Stimulated activated CD4-positive, alpha-beta T cell treated with anti-CD3 and anti-CD28 coated beads, Interleukin-4, amount 100 ng/mL, for 24 hours (primary cell): ENCODE data around the gene PIGT.

Source experiments
- DNase-seq: peaks from one replicate; pipeline ENCODE4 v3.0.0-alpha.2; 2020

PIGT gene

DNA sequence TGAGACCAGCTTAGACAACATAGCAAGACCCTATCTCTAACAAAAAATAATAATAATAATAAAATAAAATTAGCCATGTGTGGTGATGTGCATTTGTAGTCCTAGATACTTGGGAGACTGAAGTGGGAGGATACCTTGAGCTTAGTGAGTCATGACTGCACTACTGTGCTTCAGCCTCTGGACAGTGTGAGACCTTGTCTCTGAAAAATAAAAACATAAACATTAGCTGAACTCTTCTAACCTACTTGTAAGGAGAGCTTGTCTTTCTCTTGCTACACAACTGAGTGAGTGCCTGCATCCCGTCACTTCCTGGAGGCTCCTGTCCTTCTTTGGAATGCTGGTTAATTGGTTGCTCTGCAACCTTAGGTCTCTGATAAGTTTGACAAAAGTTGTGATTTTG, 13.0 kb upstream of the PIGT start:
- DNase-seq: no peak

DNA sequence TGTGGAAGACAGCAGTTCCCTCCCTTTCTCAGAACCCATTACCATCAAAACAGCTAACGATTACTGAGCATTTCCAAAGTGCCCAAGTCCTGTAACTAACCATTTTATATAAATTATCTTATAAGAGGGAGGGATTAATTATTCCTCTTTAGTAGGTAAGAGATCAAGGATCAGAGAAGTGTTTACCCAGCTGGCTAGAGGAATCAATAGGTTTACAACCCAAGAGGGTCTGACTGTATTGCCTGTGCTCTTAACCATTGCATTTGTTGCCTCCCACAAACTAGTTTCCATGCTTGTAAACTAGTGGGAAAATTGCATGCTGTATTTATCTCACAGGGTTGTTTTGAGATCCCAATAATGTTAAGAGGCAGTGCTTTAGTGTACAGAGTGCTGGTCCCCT, 11.5 kb upstream of the PIGT start:
- DNase-seq: no peak

DNA sequence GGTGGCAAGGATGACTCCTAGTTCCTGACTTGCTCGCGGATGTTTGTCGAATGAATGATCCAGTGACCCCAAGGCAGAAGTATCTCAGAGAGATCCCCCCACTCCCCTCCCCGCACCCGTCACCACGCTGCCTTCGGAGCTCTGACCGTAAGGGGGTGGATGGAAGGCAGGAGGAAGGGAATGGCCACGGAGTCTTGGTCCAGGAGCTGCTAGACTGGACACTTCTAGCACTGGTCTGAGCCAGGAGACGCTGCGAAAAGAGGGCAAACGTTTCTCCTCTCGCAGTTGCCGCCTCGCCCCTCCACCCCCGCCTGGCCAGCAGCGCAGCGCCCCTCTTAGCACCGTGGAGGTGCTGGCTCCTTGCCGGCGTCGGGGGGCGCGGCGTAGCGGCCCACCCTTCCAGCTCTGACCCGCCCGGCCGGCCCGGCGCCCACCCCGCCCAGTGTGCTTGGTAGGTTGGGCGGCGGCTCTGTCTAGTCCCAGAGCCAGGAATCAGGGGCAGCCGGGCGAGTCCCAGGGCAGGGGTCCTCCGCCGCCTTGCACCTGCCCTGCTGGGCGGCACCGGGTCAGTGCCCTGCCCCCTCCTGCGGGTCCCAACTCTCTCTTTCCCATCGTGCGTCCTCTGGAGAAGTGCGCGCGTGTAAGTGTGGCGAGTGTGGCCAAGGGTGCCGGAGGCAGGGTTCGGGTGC, 10.2 kb upstream of the PIGT start:
- DNase-seq: no peak

DNA sequence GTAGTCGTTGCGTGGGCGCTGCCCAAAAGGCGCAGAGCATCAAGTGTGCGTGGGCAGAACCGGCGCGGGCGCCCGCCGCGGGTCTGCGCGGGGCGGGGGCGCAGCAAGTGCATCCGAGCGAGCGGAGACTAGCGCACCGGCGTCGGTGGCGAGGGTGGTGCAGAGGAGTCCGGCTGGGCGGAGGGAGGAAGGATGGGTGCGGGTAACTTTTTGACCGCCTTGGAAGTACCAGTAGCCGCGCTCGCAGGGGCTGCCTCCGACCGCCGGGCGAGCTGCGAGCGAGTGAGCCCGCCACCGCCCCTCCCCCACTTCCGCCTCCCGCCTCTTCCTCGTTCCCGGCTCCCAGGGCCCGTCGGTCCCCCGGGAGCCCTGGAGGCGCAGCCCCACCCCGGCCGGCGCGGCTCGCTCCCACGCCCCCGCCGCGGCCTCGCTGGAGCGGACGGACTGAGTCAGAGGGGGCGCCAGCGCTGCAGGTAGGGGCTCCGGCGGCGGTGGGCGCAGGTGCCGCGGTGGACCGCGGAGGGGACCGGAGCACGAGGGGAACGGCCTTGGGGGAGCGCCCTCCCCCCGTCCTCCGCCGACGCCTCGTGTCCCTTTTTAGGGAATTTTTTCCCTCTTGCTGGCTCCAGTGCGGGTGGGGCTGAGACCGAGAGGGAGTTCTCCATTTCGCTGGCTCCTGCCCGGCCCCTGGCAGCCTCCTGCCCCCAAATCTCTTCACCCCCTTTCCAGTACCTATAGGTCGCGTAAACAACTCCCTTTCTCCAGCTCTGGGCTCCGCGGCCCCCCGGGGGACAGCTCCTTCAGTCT, 9.5 kb upstream of the PIGT start:
- DNase-seq: peak; percentile 32

DNA sequence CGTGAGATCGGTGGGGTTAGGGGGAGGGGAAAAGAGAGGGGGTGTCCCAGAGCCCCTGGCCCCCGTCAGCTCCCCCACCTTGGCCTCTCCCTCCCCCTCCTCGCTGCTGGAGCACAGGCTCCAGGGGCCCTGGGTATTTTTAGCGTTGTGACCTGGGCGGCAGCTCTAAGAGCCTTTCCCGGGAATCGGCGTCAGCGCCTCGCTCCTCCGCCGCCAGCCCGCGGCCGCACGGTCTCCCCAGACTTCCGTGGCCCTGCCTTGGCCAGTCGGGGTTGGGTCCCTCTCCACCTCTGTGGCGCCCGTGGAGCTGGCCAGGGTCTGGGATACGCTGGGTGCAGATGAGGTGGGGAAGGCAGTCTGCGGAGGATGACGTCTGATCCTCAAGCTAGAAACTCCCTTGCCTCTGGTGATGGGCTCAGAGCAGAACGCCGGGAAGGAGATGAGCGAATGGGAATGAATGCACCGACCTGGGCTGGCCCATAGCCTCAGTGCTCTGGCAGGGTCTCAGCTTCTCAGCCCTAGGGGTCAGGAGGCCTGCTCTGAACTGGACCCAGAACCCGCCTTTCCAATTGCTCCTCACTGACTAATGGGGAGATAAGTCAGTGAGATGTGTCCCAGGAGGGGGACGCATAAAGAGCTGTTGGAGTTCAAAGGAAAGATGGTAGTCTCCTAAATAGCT, 8.7 kb upstream of the PIGT start:
- no peak for DNase-seq

DNA sequence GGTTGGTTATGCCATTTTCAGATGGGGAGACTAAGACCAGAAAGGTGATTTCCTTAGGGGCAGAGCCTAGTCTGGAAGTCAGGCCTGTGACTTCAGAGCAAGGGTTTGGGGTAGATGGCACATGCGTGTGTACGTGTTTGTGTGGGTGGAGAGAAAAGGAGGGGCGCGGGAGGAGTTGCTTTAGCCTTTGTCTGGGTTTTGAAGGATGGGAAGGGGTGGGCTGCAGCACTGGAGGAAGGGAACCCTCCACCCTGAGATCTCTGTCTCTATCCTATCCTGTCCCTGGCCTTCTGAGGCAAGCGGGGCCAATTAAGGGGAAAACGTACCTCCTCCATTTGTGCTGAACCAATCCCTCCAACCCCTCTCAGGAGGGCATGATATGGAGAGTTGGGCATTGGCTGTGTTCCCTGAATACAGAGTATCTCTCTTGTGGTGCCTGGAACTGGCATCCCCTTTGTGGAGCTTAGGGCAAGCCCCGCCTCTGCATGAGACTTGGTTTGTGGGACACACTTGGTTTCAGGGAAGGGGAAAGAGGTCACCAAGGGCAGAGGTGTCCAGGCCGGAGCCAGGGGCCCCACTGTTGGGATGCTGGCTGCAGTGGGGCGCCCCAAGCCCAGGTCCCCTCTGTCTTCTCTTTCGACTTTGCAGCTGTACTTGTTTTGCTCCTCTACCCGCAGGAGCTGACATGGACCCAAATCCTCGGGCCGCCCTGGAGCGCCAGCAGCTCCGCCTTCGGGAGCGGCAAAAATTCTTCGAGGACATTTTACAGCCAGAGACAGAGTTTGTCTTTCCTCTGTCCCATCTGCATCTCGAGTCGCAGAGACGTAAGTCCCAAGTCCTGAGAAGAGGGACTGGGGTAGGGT, 7.9 kb upstream of the PIGT start, which contains the start of gene DBNDD2:
Gene DBNDD2, plus strand, starts transcription at position 507 of the 863 bp plus-strand sequence. Its CDS starts 179 bp downstream, at position 686.
- no peak for DNase-seq

DNA sequence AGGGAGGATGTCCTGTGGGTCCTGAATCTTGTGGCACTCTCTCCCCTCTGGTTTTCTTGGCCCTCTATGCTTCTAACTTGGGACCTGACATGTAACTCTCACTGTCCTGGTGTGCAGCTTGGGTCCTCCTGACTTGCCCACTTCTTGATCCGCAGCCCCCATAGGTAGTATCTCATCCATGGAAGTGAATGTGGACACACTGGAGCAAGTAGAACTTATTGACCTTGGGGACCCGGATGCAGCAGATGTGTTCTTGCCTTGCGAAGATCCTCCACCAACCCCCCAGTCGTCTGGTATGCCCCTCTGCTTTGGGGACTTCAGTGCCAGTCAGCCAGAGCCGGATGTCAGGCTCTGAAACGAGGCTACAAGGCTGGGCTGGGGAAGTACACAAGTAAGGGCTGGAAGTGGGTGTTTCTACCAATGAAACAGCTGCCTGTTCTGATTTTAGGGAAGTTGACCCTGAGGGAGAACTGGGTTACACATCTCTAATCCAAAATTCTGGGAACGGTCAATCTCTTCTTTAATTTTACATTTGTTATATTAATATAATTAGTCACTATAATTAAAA, 7.2 kb upstream of the PIGT start:
- no peak for DNase-seq

DNA sequence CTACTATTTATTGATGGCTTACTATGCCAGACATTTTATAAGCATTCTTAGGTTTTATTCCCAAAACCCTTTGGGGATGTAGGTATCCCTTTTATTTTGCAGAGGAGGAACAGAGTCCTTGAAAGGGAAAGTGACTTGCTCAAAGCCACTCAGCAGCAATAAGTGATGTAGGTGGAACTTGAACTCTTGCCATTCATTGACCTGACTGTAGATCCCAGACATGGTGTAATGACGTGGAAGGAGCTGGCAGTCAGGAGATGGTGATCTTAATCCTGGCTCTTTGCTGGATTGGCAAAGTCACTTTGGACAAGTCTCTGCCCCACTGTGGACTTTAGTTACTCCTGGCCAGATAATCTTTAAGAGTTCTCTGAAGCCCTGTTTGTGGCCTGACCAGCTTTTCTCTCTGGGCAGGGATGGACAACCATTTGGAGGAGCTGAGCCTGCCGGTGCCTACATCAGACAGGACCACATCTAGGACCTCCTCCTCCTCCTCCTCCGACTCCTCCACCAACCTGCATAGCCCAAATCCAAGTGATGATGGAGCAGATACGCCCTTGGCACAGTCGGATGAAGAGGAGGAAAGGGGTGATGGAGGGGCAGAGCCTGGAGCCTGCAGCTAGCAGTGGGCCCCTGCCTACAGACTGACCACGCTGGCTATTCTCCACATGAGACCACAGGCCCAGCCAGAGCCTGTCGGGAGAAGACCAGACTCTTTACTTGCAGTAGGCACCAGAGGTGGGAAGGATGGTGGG, 6.2 kb upstream of the PIGT start:
- DNase-seq: no peak

DNA sequence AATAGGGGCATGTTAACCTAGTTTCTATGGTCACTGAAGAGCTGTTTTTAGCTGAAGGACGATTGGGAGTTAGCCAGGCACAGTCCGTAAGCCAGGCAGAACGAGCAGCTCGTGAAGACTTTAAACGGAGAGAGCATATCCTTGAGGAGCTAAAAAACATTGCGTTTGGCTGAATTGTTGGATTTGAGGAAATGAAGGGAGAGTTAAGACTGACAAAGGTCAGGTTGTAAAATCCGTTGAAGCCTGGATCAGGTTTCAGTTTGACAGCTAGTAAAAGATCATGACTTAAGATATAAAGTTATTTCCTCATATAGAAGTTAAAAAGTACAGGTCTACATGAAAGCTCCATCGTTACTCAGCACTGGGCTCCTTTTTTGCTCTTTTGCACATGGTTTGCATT, 5.1 kb upstream of the PIGT start:
- DNase-seq: no peak

DNA sequence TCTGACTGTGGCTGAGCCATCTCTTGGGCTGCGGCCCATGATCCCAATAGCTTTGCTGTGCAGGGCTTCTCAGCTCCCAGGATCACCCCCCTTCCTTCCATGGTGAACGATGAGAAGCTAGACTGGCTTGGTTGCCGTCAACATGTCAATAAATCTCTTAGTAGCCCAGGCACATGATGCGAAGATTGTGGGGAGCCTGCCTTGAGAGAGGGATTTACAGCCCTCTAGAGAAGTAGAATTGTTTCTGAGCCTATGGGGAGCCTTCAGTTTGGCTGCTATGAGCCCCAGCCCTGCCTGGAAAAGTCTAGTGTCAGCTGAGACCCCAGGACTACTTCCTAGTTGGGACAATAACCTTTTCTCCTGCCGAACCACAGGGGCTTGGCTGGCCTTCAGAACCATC, 3.3 kb upstream of the PIGT start:
- DNase-seq: no peak

DNA sequence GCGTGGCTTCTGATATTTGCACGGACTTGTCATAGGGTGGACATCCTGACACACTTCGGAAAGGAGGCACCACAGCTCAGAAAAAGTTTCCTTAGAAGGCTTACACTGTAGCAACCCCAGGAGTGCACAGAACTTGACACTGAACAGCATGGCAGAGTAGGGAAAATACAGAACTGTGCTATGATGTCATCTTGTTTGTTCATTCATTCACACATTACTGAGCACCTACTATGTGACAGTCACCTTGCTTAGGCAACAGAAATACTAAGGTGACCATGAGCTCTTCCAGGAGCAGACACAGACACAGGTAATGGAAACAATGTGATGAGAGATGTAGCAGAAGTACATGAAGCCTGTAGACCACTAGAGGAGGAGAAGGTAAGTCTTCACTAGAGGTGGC, 2.5 kb upstream of the PIGT start:
- DNase-seq: no peak

DNA sequence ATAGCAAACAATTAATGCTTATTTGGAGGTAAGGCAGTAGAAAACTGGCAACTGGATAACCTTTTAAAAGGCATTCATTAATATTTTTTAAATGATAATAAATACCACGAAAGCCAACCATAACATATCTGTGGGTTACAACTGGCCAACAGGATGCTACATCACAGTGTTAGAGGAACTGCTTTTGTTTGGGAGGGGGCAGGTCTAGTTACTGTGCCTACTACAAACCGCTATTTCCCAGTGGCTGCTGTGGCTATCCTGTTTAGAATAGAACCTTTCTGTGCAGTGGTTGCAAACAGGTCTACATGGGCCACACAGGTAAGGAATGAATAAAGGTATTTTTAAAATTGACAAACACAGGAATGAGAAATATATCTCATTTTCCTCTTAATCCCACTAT, 976 bp downstream of the PIGT start:
- DNase-seq: no peak

DNA sequence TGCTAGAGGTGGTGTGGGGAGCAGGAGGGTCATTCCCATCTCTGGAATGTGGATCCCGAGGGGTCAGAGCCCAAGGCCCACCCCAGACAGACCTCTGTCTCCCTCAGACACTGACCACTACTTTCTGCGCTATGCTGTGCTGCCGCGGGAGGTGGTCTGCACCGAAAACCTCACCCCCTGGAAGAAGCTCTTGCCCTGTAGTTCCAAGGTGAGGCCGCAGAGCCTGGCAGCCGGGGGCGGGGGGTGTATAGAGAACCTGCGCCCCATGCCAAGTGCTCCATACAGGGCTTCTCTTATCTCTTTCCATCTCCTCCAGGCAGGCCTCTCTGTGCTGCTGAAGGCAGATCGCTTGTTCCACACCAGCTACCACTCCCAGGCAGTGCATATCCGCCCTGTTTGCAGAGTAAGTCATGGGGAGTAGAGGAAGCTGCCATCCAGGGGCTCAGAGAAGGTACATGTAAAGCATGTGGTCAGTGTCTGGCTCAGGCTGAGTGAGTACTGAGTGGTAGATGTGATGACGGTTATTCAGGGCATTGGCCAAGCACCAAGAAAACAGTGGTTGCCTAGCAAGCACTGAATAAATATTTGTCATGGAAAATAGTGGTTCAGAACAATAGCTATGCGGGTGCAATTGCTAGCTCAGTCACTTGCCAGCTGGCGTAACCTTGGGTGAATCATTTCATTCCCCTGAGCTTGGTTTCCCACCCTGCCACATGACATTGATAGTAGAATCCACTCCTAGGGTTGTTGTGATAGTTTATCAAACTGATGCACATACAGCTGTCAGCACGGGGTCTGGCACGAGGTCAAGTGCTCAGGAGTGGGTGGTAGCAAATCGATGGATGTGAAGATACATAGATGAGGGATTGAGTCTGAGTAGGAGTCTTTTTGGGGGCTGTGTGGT, 3.5 kb downstream of the PIGT start:
- DNase-seq: peak; percentile 36

DNA sequence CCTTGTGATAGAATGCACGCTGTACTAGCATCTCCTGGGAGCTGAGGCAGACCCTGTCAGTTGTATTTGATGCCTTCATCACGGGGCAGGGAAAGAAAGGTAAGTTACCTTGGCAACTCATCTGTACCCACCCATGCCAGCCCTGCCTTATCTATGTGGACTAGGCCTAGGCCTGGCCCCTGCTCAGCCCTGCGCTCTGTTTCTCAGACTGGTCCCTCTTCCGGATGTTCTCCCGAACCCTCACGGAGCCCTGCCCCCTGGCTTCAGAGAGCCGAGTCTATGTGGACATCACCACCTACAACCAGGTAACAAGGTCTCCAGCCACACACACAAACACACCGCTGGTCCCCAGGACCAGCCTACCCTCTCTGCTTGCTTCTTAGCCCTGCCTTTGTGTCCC, 4.2 kb downstream of the PIGT start:
- DNase-seq: no peak

DNA sequence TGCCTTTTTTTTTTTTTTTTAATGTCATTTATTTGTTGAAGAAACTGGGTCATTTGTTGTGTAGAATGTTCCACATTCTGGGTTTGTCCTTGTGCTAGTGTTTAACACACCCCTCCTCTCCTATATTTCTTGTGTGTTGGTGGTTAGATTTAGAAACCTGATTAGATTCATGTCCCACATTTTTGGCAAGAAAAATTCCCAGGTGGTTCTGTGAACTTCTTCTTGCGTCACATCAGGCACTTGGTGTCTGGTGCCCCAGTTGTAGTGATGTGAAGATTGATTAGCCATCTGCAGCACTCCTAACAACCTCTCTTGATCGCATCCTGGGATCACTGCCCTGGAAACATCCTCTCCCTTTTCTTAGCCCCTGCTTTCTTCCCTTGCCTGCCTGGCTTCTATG, 7.8 kb downstream of the PIGT start:
- DNase-seq: no peak

DNA sequence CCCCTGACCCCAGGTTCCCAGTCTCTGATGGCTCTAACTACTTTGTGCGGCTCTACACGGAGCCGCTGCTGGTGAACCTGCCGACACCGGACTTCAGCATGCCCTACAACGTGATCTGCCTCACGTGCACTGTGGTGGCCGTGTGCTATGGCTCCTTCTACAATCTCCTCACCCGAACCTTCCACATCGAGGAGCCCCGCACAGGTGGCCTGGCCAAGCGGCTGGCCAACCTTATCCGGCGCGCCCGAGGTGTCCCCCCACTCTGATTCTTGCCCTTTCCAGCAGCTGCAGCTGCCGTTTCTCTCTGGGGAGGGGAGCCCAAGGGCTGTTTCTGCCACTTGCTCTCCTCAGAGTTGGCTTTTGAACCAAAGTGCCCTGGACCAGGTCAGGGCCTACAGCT, 9.6 kb downstream of the PIGT start:
- DNase-seq: no peak

DNA sequence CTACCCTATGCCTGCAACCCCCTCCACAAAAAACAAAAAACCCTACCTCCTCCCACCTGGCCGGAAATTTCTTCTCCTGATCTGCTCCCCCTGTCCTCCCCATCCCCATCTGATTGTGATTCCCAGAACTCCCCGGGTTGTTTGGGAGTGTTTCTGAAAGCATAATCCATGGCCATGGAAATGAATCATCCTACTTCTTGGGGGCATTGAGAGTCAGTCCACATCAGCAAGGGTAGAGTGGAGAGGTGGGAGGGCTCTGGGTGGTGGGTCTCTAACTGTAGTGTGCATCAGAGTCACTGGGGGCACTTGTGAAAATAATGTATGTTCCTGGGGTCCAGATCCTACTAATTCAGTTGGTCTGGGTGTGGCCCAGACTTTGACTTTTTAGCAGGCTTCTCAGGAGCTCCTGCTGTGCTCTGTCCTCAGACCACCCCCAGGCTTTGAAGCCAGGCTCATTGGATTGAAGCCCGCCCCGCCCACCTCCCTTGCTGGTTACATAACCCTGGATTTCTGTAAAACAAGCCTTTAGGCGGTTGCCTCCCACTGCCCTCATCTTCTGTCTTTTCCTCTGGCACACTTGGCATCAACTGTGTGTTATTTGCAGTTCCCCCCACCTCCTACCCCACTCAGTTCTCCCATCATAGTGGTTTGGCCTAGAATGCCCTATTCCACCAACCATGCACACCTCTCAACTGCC, 10.5 kb downstream of the PIGT start:
- no peak for DNase-seq

DNA sequence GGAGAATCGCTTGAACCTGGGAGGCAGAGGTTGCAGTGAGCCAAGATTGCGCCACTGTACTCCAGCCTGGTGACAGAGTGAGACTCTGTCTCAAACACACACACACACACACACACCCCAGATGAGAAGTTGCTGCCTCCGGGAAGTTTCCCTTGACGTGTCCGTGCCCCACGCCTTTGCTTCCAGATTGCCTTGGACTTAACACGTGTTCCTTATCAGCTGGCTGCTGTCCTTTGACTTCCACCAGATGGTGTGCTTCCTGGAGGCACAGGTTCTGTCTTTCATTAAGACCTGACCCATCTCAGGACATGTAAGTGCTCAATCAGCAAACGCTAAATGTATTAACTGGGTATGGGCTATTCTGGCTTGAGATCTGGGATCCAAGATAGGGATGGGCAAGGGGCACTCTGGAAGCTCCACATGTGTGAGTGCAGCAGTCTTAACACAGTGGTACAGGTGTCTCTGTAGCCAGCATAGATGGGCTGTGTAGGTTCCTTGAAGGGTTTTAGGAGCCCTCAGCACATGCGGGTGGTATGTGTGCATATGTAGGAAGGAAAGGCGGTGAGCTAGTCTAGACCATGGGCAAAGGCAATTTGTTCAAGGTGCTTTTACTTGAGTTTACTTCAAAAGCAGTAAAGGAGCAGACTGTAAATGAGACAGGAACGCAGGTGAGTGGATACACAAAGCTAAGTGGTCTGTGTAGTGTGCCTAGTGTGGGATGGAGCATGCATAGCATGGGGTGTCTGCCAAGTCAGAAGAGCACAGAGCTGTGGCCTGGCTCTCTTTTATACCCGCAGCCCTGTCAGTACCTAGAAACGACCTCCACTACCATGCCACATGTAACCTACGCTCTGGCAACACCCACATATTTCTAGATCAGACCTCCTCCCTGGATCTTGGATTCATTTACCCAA, 11.6 kb downstream of the PIGT start:
- no peak for DNase-seq

DNA sequence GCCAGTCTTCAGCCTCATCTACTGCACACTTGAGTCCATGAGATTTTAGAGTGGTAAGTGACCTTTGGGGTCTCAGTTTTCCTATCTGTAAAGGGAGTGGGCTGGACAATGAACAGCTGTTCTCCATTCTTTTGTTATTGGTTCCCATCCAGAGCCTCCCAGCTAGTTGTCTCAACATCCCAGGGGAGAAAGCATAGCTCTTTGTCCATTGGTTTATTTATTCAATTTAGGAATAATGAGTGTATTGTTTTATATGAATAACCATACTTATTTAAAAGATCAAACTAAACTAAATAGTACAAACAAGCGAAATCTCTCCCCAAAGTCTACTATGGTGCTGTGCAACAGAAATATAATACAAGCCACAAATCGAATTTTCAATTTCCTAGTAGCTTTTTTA, 13.7 kb downstream of the PIGT start:
- DNase-seq: no peak
